GM19328 (cell line): Measurements from ENCODE around the gene RAF1.
"Not testable (repeated sequence)": the region's sequence is repeated elsewhere in the genome, so short reads cannot be mapped to it uniquely, and the experiment has no call there.

Experiments used
- ATAC-seq: cut with Tn5 transposase; IDR thresholded peaks from one replicate; pipeline ENCODE4 v1.9.1; 2021; ENCODE audit warnings: mild to moderate bottlenecking, moderate library complexity; ENCODE audit not compliant: unreplicated experiment

The RAF1 gene

DNA sequence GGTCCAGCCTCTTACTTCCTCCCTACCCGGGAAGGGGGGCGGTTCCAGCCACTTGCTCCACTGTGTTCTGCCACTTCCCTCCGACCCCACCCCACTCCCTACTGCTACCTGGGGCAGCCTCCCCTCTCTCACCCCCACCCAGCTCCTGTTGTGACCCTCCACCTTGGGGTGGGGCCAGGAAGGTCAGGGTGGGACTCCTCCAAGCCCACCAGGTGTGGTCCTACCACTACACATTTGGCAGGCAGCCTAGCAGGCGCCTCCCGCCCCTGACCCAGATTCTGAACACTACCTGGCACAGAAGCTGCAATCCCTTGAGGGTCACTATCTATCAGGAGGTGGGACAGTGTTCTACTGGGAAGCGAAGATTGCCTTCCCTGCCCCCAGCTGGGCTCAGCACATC lies 13.7 kb upstream of the RAF1 start:
- no peak for ATAC-seq

DNA sequence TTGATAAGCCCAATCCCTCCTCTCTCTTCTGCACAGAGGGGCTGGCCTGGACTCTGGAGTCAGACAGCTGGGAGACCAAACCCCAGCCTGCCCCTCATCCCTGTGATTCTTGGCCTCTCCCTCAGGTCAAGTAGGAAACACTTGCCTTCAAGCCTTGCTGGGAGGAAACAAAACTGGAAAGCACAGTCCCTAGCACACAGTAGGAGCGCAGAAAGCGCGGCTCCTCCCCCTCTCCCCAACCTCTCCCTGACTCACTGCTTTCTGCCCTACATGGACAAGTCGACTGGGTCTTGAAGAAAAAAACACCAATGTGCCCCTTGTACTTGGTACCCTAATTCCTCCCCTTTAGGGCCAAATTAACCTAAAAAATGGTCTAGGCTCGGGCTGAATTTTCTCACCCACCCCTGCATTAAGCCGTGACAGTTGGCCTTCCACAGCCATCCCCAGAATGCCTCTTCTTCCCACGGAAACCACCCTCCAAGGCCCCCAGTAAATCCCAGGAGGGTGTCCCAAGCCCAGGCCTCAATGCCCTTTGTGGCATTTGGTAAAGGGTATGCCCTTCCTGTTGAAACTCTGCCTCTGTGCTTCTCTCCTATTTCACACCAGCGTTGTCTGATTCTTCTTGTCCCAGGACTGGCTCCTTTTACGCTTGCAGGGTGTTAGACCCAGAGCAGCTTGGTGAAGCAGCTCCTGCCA lies 11.3 kb upstream of the RAF1 start:
- ATAC-seq, result no peak

DNA sequence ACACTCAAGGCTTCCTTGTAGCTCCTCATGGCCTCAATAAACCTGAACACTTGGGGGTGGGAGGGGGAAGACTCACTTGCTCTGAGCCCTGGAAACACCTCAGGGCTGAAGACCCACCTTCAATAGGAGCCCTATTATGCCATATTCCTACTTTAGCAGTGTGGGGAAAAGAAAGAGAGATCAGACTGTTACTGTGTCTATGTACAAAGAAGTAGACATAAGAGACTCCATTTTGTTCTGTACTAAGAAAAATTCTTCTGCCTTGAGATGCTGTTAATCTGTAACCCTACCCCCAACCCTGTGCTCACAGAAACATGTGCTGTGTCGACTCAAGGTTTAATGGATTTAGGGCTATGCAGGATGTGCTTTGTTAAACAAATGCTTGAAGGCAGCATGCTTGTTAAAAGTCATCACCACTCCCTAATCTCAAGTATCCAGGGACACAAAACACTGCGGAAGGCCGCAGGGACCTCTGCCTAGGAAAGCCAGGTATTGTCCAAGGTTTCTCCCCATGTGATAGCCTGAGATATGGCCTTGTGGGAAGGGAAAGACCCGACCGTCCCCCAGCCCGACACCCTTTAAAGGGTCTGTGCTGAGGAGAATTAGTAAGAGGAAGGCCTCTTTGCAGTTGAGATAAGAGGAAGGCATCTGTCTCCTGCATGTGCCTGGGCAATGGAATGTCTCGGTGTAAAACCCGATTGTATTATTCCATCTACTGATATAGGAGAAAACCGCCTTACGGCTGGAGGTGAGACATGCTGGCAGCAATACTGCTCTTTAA lies 10.2 kb upstream of the RAF1 start:
- ATAC-seq, result not testable (repeated sequence)

DNA sequence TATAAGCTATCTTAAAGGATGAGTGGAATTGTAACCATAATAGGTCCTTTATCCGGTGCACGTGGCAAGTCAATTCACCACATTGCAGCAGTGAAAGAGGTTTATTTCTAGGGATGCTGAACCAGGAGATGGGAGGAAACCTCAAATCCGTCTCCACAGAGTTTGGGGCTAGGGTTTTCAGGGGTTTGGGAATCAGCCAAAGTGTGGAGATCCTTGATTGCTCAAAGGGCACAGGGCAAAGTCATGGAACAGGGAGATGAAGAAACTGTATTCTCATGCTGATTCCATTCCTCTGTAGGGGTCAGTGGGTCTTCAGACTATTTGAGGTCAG lies 7.2 kb upstream of the RAF1 start:
- ATAC-seq, result no peak

DNA sequence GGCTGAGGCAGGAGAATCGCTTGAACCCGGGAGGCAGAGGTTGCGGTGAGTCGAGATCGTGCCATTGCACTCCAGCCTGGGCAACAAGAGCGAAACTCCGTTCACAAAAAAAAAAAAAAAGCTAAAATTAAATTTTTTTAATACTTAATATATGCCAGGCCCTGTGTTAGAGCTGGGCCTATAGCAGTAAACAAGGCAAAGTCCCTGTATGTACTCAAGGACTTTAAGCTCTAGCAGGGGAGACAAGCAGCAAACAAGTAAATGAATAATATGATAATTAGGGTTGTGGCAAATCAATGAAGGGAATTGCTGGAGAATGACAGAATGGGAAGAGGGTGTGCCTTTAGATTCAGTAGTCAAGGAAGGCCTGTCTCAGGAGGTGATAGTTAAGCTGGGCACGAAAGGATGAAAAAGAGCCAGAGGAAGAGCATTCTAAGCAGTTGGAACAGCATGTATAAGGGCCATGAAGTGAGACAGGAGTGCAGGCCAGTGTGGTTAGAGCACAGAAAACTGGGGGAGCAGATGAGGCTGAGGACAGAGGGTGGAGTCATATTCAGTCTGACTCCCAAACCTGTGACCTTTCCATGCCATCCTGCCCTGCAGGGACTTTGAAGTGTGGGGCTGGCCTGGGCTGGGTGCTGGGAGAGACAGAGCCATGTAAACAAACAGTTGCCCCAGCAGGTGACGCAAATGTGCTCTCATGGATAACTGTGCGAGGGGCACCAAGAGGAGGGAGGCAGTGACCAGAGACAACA lies 6.6 kb upstream of the RAF1 start:
- ATAC-seq, result no peak

DNA sequence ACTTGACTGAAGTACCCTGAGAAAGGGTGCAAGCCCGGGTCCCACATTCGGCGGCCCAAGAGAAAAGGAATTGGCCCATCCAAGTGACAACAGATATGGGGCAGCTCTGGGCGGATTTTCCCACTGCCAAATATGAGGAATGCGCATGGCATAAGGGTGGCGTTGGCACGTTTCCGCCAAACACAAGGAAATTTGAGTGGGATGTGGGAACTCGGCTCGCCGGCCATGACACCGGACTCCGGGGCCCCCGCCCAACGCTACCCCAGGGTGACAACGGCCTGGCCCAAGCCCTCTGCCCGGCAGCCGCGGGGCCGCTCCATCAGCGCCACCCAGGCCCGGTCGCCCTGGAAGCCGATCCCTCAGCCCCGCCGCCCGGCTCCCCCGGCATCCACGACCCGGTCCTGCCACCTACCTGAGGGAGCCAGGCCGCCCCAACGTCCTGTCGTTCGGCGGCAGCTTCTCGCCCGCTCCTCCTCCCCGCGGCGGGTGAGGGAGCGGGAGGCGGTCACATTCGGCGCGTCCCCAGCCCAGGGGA lies 449 bp downstream of the RAF1 start:
- ATAC-seq, result peak; percentile 18

DNA sequence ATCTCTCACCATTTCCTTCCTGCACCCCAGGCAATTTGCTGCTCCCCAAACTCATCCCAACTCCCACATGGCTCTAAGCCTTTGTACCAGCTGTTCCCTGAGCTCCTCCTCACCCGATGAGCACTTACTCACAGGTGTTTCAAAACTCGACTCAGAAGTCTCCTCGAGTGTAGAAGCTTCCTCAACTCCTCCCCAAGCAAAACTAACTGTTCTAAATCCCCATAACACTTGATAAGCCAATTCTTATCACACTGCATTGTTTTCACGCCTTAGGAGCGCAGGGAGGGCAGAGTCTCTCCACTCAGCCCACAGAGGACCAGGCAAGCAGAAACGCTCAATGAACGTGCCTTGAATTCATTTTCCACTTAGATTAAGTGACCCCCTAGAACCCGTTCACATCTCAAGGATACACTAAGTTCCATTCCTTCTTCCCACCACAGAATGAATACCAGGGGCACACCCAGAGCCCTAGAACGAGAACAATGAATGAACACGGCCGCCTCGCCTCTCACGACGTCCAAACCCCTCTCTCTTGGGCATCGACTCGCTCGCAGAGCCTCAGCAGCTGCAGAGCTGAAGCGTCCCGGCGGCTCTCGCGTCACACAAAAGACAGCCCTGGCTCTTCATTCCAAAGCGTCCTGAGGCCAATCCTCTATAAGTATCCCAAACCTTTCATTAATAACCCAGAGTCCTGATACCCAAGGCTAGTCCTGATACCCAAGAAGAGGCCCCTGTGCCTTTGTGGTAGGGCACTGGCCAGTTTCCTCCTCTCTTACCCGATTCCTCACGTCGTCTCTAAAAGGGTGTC lies 1.1 kb downstream of the RAF1 start:
- ATAC-seq, result no peak

DNA sequence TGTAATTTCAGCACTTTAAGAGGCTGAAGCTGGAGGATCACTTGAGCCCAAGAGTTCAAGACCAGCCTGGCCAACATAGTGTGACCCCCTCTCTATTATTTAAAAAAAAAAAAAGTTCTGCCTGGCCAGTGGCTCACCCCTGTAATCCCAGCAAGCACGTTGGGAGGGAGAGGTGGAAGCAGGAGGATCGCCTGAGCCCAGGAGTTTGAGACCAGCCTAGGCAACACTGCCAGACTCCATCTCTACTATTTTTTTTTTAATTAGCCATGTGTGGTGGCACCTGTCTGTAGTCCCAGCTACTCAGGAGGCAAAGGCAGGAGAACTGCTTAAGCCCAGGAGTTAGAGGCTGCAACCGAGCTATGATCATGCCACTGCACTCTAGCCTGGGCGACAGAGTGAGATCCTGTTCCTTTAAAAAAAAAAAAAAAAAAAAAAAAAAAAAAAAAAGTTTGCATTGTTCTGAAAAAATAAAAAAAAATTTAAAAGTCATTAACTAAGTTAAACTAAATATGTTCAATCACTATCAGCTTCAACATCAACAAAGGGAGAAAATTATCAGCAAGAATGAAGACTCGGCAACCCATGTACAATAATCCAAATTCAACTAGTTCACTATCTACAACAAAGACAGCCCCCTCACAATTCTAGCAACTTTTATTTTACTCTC lies 1.9 kb downstream of the RAF1 start:
- ATAC-seq, result no peak

DNA sequence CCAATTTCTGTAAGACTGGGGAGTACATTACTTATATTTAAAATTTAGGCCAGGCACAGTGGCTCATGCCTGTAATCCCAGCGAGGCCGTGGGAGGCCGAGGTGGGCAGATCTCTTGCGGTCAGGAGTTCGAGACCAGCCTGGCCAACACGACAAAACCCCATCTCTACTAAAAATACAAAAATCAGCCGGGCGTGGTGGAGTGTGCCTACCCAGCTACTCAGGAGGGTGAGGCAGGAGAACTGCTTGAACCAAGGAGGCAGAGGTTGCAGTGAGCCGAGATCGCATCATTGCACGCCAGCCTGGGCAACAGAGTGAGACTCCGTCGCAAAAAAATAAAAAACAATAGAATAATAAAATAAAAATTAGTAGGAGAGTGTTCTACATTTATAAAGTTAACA lies 2.5 kb downstream of the RAF1 start:
- ATAC-seq, result not testable (repeated sequence)

DNA sequence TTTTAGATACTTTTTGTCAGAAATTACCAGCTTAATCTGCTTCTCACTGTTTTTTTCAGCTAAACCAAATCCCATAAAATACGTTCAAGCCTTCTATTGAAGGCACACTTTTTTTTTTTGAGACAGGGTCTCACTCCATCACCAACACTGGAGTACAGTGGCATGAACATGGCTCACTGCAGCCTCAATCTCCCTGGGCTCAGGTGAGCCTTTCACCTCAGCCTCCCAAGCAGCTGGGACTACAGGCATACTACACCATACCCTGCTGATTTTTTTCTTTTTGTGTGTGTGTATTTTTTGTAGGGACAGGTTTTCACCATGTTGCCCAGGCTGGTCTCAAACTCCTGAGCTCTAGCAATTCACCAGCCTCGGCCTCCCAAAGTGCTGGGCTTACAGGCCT lies 3.7 kb downstream of the RAF1 start:
- no peak for ATAC-seq

DNA sequence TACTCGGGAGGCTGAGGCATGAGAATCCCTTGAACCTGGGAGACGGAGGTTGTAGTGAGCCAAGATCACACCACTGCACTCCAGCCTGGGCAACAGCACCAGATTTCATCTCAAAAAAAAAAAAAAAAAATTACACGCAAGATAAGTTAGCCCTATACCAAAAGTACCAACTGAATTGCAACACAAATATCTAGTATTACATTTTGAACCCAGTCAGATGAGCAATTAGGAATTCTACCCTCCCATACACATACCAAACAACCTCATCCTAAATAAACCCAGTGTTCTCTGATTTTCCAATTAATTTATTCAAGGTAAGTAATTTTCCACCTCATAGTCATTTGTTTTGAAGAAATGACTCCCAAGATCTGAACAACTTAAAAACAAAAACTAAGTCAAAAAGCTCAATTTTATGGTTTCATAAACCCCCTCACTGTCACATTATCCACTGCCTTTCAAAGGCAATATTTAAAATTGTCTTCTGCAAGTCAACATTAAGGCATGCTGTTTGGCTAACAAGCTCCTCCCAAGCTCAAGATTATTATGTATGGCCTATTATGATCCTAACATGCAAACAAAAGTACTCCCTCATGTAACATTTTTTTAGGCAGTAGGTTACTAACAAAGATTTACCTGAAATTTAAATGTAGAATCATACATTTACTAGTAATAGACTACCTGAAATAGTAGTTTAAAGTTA lies 4.5 kb downstream of the RAF1 start:
- ATAC-seq, result no peak

DNA sequence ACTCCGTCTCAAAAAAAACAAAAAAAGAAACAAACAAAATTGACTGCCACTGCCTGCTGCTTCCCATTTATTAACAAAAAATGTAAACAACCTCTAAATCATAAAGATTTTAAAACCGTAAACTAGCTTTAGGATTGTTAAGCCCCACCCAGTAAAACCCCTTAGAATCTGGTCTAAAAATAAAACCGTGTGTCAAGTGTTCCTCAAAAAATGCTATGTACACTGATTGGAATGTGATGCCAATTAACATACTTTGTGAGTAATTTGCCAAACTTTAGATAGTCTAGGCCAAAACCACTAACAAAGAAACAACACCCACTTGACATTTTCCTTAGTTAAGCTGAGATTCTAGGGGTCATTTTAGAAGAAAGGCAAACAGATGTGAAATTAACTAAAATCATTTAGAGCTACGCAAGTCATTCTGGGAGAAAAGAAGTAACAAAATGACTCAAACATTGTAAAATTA lies 5.3 kb downstream of the RAF1 start:
- no peak for ATAC-seq

DNA sequence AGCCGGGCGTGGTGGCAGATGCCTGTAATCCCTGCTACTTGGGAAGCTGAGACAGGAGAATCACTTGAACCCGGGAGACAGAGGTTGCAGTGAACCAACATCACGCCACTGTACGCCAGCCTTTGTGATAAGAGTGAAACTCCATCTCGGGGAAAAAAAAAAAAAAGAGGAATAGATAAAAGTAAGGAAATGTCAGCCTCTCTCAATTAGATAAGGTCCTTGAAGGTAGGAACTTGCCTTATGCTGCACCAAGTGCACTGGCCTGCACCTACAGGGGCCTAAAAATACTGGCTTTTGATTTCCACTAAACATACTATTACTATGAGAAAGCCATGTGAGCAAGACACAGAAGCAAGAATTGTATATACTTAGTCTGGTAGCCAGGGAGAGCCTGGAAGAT lies 7.1 kb downstream of the RAF1 start:
- no peak for ATAC-seq

DNA sequence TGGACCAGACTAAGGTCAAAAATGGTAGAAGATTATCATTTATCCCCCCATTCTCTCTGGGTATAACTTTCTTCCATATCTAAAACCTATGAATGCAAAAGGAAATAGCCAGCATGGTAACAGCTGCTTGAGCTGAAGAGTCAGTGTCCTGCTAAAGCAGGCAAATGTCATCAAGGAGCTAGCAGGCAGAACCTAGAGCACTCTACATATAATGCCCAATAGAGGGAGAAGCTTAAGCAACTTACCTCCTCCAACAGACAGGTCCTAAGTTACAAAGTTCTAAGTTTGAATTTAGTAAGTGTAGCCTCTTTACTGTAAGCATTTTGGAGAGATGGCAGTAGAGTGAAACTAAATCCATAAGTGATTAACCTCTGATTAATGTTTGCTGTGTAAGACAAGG lies 7.7 kb downstream of the RAF1 start:
- no peak for ATAC-seq

DNA sequence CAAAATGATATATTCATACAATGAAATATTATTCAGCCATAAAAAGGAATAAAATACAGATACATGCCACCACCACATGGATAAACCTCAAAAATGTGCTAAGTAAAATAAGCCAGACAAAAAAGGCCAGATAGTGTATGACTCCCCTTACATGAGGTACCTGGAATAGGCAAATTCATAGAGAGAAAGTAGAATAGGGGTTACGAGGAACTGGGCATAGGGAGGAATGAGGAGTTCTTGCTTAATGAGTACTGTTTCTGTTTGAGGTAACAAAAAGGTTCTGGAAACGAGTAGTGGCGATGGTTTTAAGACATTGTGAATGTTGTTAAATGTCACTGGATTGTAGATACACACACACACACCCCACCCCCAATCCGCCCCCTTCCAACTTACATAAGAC lies 8.2 kb downstream of the RAF1 start:
- ATAC-seq, result no peak

DNA sequence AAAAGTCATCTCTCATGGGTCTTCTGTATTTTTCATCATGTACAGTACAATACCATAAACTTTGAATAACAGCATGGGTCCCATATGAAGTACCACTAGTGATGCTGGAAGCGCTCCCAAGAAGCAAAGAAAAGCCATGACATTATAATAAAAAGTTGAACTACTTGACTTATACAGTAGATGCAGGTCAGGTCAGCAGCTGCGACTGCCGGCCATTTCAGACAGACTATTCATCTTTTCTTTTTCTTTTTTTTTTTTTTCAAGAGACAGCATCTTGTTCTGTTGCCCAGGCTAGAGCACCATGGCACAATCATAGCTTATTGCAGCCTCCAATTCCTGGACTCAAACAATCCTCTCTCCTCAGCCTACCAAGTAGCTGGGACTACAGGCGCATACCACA lies 10.2 kb downstream of the RAF1 start:
- no peak for ATAC-seq

DNA sequence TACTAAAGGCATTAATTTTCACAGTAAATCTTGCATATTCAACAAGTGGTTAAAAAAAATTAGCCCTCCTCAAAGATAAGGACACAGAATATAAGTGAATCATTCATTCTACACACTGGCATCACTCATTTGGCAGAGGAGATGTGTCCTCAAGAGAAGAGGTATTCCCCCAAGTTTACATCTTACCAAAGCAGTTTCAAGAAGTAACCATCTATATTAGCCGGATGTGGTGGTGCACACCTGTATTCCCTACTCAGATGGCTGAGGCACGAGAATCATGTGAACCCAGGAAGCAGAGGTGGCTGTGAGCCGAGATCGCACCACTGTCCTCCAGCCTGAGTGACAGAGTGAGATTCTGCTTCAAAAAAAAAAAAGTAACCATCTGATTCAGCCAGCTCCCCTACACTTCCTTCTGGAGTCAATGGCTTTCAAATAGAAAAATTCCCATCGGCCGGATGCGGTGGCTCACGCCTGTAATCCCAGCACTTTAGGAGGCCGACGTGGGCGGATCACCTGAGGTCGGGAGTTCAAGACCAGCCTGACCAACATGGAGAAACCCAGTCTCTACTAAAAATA lies 15.4 kb downstream of the RAF1 start:
- no peak for ATAC-seq

DNA sequence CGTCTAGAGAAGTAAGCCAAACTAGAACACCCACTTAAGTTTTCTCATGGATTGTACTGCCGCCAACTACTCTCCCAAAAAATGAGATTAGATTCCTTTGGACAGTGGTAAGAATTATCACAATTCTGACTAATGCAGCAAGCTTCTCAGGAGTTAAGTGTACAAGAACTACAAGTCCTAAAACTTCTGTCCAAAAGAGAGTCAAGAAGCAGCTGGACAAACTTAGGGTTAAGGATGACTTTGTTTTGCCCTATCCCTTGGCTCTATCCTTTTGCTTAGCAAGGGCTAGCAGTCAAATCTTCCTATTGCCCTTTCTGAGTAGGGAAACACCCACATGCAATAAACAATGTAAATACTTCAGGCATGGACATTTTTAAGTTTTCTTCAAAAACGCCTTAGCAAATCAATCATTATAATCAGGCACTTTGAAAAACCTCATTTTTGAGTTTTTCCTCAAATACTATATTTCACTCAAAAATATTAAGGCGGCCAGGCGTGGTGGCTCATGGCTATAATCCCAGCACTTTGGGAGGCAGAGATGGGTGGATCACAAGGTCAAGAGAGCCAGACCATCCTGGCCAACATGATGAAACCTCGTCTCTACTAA lies 19.5 kb downstream of the RAF1 start:
- no peak for ATAC-seq

DNA sequence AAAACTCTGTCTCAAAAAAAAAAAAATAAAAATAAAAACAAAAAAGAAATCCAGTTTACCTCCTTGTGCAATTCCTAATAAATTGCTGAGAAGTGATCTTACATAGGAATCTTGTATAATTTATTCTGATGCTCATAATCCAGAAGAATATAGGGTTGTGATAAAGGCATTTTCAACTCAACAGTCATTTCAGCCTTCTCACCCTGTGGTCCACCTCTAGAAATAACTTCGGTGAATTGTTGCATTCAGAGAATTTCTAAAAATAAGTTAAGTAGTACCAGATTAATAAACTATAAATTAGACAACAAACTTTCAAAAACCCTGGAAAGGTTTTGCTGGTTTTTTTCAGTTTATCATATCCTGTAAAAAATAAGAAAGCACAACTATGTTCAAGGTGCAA lies 20.2 kb downstream of the RAF1 start:
- no peak for ATAC-seq
